Activated CD4-positive, alpha-beta T cell treated with anti-CD3 and anti-CD28 coated beads, Interleukin-2, amount 50 U/mL, for 48 hours (primary cell): ENCODE results near the gene VMP1.
"Not testable (repeated sequence)": the region's sequence is repeated elsewhere in the genome, so short reads cannot be mapped to it uniquely, and the experiment has no call there.

ENCODE experiments used
- DNase-seq, 2 experiments: peaks; one replicate each; pipeline ENCODE4 v3.0.0-alpha.2; 2020

VMP1 gene

DNA sequence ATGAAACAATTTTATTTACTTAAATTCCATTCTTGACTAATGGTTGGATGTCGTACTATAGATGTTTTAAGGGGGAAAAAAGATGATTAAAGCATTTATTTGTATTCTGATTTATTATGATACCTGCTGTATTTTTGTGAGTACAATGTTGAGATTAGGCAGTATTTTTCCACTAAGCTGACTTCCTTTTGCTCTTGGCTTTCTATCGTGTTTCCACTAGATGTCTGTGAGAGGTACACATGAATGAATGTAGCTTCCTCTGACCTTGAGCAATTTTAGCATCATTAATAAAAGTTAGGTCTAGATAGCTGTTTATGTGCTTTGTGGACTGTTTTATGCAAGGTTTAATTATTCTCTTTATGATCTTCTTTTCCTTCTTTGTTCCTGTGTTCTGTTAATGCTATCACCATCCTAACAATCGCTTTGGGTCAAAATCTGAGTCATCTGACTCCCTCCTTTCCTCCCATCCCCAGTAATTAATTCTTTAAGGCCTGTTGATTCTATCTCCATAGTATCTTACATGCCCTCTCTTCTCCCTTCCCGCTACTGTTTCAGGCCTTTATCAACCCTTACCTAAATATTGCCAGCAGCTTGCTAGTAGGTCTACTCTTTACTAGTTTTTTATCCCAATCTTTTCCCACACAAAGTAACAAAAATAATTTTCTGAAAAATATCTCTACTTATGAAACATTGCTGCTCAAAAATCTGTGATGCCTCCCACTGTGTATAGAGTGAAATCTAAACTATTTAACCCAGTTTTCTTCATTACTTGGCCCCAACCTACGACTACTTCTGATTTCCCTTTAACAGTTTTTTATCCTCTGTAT lies 76.0 kb downstream of the VMP1 start:
- DNase-seq = no peak

GRCh38 chr17:59785091-59785799 lies 77.8 kb downstream of the VMP1 start:
- DNase-seq = no peak

DNA sequence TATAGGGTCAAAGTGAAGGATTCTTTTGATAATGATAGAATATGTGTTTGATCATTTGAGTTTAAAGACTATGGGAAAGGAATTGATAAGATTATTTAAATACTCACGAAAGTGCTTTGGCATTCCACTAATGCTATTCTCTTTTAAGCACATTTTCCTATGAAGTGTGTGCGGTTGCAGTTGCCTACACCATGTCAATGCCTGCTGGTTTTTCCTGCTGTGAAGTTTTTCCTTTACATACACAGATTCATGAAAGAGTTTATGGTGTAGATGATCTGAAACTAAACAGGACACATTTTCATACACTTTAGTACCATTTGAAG lies 78.7 kb downstream of the VMP1 start:
- no peak for DNase-seq

- DNase-seq = peak; percentile 63 to 76
These were observed 79.3 kb downstream of the VMP1 start for GRCh38 chr17:59786536-59787319.

DNA sequence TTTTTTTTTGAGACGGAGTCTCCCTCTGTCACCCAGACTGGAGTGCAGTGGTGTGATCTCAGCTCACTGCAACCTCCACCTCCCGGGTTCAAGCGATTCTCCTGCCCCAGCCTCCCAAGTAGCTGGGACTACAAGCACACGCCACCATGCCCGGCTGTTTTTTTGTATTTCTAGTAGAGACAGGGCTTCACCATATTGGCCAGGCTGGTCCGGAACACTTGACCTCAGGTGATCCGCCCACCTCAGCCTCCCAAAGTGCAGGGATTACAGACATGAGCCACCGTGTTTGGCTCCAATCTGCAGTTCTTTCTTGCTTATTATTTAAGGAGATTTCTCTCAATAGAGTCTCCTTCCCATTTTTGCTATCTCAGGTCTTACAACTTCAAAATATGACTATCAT lies 82.4 kb downstream of the VMP1 start:
- DNase-seq = not testable (repeated sequence)

- not testable (repeated sequence) for DNase-seq
These were observed 83.0 kb downstream of the VMP1 start for GRCh38 chr17:59790418-59790817.

DNA sequence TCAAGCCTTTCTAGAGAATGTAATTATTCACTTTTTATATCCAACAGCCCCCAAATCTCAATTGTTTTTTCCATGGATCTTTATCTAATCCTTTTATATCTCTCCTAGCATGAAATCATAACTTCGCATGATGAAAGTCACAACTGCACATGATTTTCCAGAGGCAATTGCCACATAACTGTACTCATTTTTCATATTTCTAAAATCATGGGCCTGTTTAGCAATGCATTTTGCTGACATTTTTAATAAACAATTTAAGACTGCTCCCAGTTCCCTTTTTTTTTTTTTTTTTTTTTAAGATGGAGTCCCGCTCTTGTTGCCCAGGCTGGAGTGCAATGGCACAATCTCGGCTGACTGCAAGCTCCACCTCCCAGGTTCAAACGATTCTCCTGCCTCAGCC lies 83.5 kb downstream of the VMP1 start:
- DNase-seq = no peak

- no peak for DNase-seq
These were observed 84.4 kb downstream of the VMP1 start for GRCh38 chr17:59791603-59792457.

GRCh38 chr17:59792458-59792823 lies 85.0 kb downstream of the VMP1 start:
- not testable (repeated sequence) for DNase-seq

- DNase-seq = no peak
These were observed 85.8 kb downstream of the VMP1 start for GRCh38 chr17:59793205-59793604.

DNA sequence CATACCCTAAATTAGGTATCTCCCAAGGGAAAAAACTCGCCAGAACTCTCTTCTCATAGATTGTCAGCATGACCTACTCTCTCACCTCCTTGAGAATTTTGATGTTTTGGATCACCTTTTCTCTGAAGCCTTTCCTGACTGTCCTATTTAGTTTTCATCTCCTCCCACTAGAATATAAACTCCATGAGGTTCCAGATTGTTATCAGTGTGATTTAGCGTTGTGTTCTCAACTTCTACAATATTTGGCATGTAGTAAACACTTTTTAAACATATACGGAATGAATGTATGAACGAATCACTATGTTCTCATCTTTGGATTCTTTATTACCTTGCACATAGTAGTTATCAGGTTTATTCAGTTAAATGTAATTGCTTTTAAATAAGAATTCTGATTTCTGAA lies 88.7 kb downstream of the VMP1 start:
- no peak for DNase-seq

DNA sequence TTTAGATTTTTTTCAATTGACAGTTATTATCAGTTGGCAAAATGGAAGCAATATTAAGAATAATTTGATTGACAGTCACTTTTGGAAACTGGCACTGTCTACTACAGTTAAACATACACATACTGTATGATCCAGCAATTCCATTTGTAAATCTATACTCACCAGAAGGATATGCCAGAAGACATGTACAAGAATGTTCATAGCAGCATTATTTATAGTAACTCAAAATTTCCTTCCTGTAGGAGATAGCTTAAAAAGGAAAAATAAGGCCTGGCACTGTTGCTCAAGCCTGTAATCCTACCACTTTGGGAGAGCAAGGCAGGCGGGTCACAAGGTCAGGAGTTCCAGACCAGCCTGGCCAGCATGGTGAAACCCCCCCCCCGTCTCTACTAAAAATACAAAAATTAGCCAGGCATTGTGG lies 89.3 kb downstream of the VMP1 start:
- no peak for DNase-seq

GRCh38 chr17:59798111-59798510 lies 90.7 kb downstream of the VMP1 start:
- no peak for DNase-seq

- DNase-seq = no peak
These were observed 93.1 kb downstream of the VMP1 start for GRCh38 chr17:59800530-59800942.

- DNase-seq = no peak
These were observed 94.7 kb downstream of the VMP1 start for GRCh38 chr17:59802160-59802559.

DNA sequence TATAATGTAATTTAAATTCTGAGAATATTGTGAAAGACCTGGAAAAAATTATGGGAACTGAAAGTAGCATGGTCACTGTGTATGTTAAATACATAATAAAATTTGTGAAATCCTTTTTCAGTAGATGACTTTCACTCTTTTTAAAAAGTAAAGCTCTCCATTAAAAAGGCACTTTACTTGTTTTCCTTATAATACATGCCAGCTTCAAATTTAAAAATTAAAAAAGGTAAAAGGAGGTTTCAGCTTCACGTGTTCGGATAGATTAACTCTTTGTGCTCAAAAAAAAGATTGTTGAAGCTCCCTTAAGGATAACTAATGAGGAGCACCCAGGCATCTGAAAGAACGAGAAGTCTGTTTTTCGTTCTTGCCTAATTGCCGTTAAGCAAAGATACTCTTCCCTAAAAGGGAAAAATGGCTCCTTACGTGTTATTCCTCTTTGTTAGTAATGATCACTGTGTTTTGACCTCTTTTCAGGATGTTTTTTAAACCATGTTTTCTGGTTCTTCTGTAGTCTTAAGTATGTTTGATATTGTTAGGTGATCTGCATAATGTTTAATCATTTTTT lies 97.5 kb downstream of the VMP1 start:
- no peak for DNase-seq

DNA sequence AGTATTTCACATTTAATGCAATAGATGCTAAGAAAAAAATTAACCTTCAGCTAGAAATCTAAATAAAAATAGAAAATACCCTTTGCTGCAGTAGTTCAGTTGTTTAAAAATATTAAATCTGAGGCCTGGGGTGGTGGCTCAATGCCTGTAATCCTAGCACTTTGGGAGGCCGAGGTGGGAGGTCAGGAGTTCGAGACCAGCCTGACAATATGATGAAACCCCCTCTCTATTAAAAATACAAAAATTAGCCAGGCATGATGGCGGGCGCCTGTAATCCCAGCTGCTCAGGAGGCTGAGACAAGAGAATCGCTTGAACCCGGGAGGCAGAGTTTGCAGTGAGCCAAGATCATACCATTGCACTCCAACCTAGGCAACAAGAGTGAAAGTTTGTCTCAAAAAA lies 98.9 kb downstream of the VMP1 start:
- DNase-seq = not testable (repeated sequence)

DNA sequence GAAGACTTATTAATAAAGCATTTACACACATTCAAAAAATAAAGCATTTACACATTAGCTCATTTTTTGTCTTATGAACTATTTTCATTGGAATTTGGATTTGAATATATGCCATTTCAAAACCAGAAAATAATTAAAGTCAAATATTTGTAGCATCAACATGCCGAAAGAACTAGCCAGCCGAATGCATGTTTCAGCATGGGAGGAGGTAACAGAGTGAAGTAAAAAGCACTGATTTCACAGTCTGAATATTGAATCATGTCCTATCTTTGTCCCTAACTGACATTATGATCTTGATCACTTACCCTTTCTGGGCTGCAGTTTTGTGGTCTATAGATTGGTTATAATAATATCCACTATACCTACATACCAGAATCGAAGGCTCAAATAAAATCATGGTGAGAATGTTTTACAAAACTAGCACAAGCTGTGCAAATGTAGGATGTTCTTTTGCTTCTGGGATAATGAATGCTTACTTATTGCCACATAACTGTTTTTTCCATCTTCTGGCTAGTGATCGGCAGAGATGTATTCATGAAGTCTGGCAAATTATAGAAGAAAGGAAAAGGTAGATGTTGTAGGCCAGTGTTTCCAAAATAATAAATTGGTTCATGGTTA lies 100.5 kb downstream of the VMP1 start:
- DNase-seq = no peak

GRCh38 chr17:59810894-59811153 lies 103.4 kb downstream of the VMP1 start:
- DNase-seq = no peak

- no peak for DNase-seq
These were observed 103.8 kb downstream of the VMP1 start for GRCh38 chr17:59811209-59811608.

GRCh38 chr17:59812139-59812538 lies 104.7 kb downstream of the VMP1 start:
- DNase-seq = no peak

DNA sequence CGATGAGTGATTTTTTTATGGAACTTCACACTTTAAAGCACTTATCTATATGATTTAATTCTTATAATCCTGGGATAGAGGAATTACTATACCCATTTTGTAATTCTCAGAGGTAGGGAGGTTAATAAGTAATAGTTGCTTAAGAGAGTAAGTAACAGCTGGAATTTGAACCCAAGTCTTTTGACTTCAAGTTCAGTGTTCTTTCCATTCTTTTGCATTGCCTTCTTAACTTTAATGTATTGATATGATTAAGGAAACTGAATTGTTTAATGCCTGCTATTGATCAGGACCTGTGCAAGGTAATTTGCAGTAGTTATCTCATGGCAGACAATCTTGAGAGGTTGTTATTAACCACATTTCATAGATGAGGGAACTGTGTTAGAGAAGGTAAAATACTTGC lies 106.8 kb downstream of the VMP1 start:
- no peak for DNase-seq
